Frontal cortex (tissue), 4 donors: Measurements from ENCODE around the gene SH3BP2. TPM values are rescaled to one million over a fixed set of nuclear protein-coding genes. Genes with fewer than 3 reads are reported as not detected.

Experiments used
- DNase-seq, 2 donors: peaks; one replicate each; pipeline ENCODE4 v3.0.0; 2012; ENCODE audit warnings: low spot score in 2 of 2
- FAIRE-seq: peaks from 2 replicates; lab custom pipeline; 2012; peaks lifted over from hg19 to GRCh38; lab: Jason Lieb, UNC
- total RNA-seq: library from RNA; depleted of rRNA; stranded (reverse); fragments of >200 nt; gene quantifications from one replicate; pipeline ENCODE4 v1.2.3, GENCODE V29; 2014
- donor health status: control.
- donor health status: control.
- donor health status: control.

The SH3BP2 gene
- total RNA-seq, 1 donor from 2014 or later, result 19.6 TPM

DNA sequence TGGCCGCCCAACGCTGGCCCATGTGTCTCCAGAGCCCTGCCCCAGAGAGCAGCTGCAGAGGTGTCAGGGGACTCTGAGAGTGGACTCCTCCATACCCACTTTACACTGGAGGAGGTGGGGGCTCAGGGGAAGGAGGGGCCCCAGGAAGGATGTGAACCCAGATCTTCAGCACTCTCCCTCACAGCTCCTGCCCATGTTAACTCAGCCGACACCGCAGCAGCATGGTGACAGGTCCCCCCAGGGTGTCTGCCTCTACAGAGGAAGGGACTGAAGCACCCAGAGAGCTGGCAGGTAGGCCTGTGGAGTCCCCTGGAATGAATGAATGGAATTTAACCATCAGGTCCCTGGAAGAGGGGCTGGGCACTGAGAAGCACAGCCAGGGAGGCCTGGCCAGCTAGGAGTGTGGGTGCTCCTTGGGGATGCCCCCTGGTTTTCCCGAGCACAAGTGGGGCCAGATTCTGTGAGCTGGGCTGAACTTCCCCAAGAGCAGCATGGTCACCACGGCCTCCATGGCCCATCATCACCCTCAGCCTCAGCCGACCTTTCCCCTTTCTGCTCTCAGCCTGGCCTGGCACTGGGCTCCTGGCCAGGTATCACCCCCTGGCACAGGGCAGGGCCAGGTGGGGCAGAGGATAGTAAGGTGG lies 21.9 kb downstream of the SH3BP2 start:
- FAIRE-seq (no peak), DNase-seq (no peak)

DNA sequence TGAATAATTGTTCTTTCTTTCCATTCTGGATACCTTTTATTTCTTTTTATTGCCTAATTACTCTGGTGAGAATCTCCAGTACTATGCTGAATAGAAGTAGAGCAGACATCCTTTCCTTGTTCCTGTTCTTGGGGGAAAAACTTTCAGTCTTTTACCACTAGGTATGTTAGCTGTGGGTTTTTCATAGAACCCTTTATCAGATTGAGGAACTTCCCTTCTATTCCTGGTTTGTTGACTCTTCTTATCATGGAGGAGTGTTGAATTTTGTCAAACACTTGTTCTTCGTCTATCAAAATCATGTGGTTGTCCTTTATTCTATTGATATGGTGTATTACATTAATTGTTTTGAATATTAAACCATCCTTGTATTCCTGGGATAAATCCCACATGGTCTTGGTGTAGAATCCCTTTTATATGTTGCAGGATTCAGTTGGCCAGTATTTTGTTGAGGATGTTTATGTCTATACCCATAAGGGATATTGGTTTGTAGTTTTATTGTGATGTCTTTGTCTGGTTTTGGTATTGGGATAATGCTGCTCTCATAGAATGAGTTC lies 23.6 kb downstream of the SH3BP2 start:
- DNase-seq (no peak), FAIRE-seq (no peak)

DNA sequence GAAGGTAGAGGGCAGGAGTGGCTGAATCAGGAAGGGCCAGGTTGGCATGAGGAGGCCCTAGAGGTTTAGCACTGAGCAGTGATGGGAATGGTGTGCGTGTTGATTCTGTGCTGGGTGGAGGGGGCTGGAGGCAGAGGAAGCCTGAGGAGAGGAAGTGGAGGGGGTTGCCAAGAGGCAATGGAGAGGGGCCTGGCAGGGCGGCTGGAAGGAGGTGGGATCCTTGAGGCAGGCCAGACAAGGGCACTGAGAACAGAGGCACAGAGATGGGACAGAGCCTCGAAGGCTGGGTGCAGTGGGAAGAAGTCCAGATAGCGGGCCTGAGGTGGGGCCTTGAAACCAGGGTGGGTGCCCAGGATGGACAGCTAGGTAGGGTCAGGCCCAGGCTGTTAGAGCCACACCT lies 24.3 kb downstream of the SH3BP2 start:
- no peak for FAIRE-seq
- DNase-seq, result no peak

DNA sequence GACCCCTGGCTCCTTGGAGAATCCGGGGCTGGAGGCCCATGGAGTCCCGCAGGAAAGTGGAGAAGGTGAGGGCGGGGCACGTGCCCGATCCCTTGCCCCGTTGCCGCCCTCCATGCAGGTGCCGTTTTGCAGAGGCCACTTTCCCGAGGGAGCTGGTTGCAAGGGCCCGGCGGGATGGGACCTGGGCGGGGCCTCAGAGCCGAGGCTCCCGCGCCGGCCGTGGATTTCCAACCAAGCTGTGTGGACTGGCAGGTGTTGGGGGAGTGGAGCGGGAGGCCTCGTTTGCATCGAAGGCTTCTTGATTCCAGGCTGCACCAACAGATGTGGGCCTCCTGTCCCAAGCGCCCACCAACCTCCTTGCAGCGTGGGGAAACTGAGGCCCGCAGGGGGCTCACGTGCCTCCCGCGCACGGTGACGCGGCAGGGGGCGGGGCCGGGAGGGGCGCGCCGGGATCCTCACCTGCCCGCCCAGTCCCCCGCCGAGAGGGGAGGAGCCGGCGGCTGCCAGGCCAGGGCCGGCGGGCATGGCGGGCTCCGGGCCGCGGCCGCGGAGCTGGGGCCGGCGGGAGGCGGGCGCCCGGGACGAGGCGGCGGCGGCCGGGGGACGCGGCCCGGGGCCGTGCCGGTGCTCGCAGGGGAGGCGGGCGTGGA lies 24.9 kb downstream of the SH3BP2 start:
- peak; percentile 67 to 74 for DNase-seq
- no peak for FAIRE-seq

DNA sequence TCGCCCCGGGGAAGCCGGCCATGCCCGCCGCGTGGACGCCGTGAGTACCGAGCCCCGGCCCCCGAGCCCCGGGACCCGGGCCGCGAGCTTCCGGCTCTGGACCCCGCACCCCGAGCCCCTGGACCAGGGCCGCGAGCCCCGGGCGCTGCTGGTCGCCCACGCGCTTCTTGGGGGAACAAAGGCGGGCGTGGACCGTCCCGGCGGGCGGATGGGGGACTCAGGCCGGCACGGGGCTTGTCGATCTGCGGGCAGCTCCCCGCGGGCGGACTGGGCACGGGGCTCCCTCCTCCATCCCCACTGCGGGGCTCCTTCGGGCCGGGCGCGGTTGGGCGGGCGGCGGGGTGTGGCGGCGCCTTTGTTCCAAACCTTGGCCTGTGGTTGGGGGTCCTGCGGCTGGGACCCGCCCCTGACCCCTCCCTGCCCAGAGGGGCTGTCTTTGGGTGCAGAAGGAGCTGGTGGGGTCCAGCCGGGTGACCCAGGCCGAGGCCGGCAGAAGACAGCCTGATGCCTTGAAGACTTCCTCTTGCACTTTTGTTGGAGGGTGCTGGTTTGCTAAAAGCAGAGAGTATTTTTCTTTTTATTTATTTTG lies 25.6 kb downstream of the SH3BP2 start:
- no peak for DNase-seq
- FAIRE-seq, result no peak

DNA sequence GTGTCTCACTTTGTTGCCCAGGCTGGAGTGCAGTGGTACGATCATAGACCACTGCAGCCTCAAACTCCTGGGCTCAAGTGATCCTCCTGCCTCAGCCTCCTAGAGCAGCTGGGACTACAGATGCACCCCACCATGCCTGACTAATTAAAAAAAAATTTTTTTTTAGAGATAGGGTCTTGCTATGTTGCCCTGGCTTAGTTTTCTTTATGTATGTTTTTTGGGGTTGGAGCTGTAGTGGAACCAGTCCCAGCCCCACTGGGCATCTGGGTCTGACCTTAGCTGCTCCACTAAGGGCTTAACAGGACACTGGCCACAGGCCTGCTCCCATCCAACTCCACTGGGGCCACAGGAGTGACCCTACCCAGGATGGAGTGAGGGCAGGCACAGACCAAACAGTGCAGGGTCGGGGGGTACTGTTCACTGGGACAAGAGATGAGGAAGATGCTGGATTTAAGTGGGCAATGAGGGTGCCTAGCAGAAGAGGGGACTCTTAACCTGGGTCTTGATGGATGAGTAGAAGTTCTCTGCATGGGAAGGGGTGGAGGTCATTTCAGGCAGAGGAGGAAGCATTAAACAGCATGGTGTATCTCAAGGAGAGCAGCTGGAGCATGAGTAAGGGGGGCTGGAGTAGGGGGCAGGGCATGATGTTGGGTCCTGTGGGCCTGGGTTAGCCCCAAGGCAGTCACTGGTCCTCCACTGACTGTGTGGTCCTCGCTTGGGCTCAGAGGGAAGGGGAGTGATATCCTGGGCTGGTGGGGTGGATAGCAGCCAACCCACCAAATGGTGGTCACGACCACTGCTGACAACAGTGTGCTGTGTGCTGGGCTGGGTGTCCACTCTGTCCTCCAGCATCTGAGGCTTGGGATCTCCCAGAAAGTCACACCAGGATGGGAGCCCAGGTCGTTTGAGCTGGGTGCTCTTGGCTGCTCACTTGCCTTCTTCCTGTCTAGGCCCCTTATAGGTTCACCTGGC lies 26.6 kb downstream of the SH3BP2 start:
- FAIRE-seq, result no peak

DNA sequence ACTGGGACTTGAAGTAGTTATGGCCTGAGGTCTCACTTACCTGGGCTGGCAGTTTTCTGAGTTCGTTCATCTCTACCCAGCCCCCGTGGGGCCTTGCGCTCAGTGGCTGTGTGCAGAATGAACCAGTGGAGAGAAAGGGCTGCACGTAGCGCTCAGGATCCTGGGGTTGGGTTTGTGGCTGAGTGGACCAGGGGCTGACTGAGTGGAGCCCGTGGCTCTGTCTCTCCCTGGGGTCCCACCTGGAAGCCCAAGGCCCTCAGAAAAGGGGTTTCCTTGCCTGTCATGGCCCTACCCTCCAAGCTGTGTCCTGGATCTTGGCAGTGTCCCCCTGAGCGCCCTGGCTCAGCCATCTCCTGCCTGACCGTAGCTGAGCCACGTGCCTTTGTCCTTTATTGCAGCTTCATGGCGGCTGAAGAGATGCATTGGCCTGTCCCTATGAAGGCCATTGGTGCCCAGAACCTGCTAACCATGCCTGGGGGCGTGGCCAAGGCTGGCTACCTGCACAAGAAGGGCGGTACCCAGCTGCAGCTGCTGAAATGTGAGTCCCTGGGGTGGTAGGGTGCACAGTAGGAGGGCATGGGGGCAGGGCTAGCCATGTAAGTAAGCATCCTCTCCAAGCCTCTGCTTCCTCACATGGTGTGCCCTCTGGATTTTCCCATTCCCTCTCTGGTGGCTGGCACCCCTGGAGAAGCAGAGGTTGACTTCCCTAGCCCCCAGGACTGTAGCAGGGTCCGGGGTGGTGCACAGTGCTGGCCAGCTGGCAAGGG lies 27.5 kb downstream of the SH3BP2 start:
- no peak for FAIRE-seq

More for the DNA sequence above, 26.6 kb downstream of the SH3BP2 start:
- no peak for DNase-seq

DNA sequence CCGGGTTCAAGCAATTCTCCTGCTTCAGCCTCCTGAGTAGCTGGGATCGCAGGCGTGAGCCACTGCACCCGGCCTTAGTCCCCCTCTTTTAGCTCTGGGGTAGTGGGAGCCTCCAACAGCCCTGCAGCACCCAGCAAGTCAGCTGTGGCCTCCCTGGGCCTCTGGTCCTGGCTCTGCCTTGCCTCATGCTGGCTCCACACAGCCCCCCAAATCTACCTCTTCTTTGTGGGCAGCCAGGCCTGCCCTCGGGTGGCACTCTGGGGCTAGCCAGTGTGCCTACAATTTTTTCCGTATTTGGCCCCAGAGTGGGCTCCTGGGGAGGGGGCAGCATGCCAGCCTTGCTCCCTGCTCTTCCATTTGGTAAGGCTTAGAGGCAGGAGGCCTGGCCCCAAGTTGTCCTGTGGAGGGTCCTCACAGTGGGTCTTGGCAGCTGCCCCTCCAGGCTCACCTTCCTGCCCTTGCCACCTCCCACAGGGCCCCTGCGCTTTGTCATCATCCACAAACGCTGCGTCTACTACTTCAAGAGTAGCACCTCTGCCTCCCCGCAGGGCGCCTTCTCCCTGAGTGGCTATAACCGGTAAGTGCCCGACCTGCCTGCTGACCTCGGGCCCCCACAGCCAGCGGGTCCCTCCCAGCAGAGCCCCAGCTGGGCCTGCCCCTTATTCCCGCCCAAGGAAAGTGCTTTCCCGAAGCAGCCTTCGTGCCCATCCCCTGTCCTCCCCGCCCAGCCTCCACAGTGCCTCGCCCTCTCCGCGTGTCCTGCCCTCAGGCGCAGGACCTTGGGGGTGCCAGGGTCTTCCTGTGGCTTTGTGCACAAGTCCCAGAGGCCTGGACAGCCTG lies 29.8 kb downstream of the SH3BP2 start:
- DNase-seq (no peak), FAIRE-seq (no peak)

More for the DNA sequence above, 27.5 kb downstream of the SH3BP2 start:
- no peak for DNase-seq

DNA sequence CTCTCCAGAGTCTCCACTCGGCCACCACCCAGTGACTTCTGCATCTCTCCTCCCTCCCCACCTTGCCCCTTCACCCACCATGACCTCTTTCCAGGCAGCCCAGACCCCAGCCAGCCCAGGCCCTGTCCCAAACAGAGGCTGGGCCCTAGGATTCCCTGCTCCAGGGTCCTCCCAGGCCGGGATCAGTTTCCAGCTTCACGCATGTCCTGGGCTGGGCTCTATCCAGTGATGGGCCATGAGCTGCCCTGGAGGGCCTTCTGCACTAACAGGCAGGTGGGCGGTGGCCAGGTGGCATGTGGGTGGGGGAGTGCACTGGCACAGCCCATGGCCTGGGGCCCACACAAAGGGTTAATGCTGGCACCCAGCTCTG lies 30.4 kb downstream of the SH3BP2 start:
- DNase-seq, result no peak
- FAIRE-seq, result no peak

DNA sequence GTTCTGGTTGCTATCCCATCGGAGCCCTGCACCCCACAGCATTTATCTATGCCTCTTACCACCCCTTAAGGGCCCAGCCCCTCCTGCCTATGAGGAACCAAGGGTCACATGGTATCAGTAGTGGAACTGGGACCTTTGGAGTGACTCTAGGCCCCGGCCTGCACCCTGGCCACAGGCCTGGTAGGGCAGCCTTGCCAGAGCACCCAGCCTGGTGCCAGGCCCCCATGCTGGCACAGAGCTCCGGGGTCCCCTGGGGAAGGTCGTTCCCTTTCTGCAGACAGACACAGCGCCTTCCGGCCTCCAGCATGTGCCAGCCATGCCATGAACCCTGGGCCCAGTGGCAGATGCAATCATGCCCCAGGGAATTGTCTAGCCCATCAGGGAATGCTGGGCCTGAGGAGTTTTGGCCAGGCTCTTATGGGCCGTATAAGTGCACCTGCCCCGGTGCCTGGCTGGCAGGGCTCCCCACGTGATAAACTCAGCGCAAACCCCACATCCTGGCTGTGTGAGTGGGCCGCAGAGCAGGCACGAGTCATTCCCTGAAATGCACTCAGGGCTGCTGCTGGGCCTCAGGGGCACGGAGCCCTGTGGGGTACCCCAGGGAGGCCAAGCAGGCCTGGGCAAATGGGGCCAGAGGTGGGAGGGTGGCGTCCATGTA lies 30.9 kb downstream of the SH3BP2 start:
- no peak for FAIRE-seq

DNA sequence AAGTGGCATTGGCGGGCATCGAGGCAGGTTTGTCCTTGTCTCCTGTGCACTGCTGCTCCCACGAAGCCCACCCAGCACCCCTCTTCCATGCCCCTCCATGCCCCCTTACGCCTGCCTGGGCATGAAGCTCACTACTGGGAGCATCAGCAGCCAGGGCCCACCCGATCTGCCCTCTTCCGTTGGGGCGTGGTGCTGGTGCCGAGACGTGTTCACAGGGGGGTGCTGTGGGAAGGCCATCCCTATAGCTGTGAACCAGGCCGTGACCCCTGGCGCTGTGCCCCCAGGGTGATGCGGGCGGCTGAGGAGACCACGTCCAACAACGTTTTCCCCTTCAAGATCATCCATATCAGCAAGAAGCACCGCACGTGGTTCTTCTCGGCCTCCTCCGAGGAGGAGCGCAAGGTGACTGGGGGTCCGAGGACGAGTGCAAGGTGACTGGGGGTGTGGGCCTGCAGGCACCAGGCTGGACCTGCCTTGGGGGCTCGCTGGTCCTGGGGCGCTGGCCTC lies 31.5 kb downstream of the SH3BP2 start:
- FAIRE-seq, result no peak
- DNase-seq, result no peak

More for the DNA sequence above, 30.9 kb downstream of the SH3BP2 start:
- DNase-seq, result no peak

DNA sequence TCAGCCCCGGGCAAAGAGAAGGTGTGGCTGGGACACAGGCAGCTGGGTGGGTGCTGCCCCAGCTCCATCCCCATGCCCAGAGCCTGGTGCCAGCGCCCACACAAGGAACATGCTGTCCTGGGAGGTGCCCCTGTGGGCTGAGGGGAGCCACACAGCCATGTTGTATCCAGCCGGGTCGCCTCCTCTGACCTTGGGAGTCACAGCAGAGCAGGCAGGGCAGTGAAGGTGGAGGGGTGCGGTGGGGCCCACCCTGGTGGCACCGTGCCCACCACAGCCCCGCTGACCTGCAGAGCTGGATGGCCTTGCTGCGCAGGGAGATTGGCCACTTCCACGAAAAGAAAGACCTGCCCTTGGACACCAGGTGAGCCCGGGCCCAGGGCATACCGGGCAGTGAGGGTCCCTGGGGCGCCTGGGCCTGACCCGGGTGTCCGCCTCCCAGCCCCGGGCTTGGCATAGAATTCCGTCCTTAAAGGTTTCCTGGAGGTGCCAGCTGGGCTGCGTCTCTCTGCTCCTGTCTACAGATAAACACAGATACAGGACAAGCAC lies 32.0 kb downstream of the SH3BP2 start:
- no peak for DNase-seq
- no peak for FAIRE-seq

DNA sequence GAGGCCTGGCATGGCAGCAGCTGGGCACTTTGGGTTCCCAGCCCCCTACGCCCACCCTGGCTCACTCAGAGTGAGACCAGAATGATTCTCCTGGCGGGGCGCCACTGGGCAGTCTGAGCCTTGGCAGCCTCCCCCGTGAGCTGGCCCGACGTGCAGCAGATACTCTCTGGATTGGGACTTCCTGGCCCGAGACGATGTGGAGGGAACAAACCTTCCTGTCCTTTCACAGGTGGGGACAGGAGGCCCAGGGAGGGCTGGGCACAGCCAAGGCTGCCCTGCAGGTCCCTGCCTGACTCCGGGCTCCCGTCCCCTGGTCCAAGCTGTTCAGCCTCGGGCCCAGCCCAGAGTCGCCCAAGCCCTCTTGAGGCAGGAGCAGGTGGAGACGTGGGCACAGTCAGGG lies 32.9 kb downstream of the SH3BP2 start:
- no peak for FAIRE-seq
- DNase-seq, result no peak

DNA sequence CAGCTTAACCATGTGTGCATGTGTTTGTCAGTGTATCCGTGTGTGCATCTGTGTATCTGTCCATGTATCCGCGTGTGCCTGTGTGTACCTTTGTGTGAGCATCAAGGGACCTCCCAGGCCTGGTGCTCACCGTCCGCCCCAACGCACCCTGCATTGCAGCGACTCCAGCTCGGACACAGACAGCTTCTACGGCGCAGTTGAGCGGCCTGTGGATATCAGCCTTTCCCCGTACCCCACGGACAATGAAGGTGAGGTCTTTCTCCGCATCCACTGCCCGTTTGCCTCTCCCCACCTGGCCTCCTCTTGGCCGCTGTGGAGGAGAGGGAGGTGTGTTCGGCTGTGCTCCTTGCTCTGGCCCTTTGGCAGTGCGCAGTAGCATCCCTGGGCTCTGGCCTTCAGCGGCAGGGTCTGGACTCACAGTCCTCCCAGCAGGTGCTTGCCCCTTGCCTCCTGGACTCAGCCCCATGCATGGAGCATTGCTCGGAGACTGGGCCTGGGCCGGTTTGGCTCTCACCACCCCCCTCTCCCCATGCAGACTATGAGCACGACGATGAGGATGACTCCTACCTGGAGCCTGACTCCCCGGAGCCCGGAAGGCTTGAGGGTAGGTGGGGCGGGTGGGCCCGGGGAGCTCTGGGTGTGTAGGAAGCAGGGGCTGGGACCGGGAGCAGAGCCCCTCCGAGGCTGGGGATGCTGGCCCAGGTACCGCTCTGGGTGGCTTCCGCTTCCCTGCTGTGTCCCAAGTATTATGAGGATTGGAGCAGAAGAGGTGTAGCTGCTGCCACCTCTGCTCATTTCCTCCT lies 34.4 kb downstream of the SH3BP2 start:
- no peak for FAIRE-seq
- no peak for DNase-seq

DNA sequence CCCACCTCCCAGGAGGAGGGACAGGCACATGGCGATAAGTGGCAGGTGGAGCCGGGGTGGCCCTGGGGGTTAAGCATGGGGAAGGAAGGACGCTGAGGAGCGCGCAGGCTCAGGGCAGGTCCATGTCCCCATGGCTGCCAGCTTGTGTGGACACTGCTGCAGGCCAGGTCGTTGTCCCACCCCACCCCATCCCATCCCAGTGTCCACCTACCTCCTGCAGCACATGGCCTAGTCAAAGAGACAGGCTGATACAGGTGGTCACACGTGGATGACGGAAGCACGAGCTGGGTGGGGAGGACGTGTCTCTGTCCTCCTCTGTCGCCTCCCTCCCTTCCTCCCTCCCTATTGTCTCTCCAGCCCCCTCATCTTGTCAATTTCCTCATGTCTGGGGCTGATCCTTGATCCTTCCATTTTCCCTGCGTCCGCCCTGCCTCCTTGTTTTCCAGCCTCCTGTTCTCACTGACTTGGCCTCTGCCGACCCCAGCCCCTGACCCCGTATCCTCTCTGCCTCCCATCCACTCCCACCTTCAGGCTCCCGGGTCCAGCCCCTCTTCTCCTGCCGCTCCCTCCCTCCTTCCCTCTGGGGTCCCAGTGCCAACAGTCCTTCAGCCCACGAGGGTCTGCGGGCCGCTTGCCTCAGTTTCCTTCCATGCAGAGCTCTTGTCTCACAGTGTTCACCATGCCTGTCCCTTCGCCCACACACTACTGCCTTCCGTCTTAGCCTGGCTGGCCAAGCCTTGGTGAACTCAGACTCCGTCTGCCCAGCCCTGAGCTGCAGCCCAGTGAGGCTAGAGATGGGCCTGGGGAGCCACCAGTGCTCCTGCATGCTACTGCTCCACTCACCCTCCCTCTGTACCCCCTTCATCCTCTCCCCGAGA lies 35.2 kb downstream of the SH3BP2 start:
- DNase-seq, result no peak
- FAIRE-seq, result no peak

DNA sequence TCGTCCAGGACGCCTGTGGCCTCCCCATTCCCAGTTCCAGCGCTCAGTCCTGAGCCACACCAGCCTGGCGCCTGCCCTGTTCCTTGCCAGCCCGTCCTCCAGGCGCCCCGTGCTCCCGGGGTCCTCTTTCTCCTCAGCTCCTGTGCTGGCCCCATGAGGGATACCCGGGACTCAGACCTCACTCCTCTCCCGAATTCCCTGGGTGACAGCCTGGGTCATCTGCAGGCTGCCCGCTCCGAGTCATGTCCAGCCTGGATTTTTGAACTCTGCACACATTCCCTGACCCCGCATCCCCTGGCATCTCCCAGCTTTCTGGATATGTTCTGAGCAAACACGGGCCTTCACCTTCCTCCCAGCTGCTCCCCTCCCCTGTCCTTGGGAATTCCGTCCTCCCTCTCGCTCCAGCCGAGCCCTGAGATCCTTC lies 35.9 kb downstream of the SH3BP2 start:
- no peak for DNase-seq

More for the DNA sequence above, 35.9 kb downstream of the SH3BP2 start:
- no peak for FAIRE-seq
